Ramos (cell line): ENCODE results near the gene ZNF329.
"Not testable (repeated sequence)": the region's sequence is repeated elsewhere in the genome, so short reads cannot be mapped to it uniquely, and the experiment has no call there.

Source experiments
- in situ Hi-C: fragments of 300-500 bp; cut with MboI; formaldehyde crosslinking; loops from one replicate; pipeline ENCODE4 v1.14.3; 2022; ENCODE audit warnings: low sequenced_read_pairs; ENCODE audit not compliant: unreplicated experiment

ZNF329 gene

GRCh38 chr19:58150328-58150921, at the start of gene ZNF329:
TSS of gene ZNF329 (minus strand) at chr19:58150789. CDS start at chr19:58129503, 21,286 bp downstream.
- in situ Hi-C loops = no loop called here

GRCh38 chr19:58196901-58197616, 46.5 kb upstream of the ZNF329 start:
- in situ Hi-C loops = no loop called here

DNA sequence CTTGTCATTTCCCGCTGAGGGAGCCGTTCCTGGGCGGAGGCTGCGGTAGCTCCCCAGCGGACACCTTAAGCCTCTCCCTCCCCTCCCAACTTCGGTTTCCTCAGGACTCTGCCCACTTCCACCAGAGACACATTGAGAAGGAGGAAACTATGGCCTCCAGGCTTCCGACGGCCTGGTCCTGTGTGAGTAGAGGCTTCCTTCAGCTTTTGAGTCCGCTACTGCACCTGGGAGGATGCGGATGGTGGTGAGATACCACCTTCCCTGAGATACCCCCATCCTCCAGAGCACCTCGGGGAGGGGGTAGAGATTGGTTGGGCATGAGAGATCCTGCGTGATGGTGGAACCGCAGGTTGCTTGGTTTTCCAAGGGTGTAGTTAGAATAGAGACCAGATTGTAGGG, 33.2 kb upstream of the ZNF329 start:
- in situ Hi-C loops = no loop called here

GRCh38 chr19:58182989-58183816, 32.6 kb upstream of the ZNF329 start, which contains the start of gene ZNF274:
TSS of gene ZNF274 (plus strand) at chr19:58183061. CDS start at chr19:58183966, 905 bp downstream.
- in situ Hi-C loops = no loop called here

DNA sequence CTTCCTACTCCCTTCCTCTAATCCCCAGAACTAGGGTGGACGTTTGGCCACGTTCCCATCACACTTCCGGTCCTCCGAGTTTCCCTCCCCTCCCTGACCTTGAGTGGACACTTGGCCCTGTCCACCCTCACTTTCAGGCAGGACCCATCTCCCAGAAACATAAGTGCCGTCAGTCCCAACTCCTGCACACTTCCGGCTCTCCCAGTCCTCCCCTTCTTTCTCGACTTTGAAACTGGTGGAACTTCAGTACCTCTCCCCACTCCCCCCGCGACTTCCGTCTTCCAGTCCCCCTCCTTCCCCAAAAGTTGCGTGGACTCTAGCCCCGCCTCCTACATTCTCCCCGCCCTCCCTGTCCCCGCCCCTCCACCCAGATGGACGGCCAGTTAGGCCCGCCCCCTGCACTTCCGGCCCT, 32.0 kb upstream of the ZNF329 start:
- in situ Hi-C loops = no loop called here

- in situ Hi-C loops = no loop called here
Observed at GRCh38 chr19:58181902-58182576, 31.4 kb upstream of the ZNF329 start.

- in situ Hi-C loops = no loop called here
Observed at GRCh38 chr19:58170860-58171259, 20.3 kb upstream of the ZNF329 start.

GRCh38 chr19:58166708-58167280, 16.2 kb upstream of the ZNF329 start:
- in situ Hi-C loops = no loop called here

GRCh38 chr19:58166268-58166667, 15.7 kb upstream of the ZNF329 start:
- in situ Hi-C loops = no loop called here

GRCh38 chr19:58157045-58157728, 6.6 kb upstream of the ZNF329 start:
- in situ Hi-C loops = no loop called here

DNA sequence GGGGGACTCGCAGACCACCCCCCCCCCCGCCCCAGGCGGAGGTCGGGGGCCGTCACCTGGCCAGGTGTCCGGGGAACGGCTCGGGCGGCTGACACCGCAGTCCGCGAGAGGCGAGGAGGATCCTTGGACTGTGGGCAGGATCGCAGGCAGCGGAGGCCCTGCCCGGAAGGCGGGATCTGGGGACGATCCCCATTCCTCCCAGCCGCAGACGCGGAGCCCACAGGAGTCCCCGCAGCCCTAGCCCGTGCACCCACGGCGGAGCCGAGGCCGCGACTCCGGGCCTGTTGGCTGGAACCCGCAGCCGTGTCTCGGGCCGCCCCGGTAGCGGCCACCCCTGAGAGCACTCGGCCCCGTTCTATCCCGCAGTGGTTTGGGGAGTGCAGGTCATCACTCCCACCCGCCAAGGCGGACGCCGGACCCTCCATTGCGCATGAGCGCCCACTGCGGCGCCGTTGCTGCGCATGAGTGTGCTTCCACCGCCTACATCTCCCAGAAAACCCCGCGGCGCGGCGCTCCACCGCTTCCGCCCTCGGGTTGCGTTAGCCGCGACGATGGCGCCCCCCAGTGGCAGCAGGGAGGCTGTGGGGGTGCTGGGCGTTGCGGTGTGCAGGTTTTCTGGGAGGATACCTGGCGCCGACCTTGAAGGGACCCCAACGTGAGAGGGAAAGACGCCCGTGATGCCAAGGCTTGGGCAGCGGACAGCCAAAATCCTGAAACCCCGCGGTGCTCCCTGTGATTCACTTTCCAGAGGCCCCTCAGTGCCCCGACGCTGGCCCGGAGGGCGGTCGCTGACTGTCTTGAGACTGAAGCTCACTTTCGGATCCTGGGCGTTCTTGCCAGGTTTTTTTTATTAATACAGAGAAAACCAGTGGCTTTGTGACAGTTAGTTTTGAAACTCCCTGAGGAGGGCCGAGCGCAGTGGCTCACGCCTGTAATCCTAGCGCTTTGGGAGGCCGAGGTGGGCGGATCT, 4.4 kb upstream of the ZNF329 start:
- in situ Hi-C loops = no loop called here

DNA sequence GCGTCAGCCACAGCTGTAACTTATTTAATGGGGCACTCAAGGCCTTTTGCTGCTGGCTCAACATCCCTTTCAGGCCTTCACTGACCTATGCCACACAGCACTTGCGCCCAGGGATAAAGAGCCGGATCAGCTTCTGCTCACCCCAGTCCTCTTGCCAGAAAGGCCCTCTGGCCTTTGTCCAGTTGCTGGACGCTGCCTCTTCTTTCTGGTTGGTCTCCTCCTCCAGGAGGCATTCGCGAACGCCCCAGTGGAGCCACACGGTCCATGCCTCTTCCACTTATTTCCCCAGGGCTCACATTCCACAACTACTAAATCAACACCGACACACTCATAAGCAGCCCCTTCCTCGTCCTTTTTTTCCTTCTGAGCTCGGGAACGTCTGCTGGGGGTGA, 3.7 kb upstream of the ZNF329 start:
- in situ Hi-C loops = no loop called here

GRCh38 chr19:58153386-58153785, 2.8 kb upstream of the ZNF329 start:
- in situ Hi-C loops = no loop called here

DNA sequence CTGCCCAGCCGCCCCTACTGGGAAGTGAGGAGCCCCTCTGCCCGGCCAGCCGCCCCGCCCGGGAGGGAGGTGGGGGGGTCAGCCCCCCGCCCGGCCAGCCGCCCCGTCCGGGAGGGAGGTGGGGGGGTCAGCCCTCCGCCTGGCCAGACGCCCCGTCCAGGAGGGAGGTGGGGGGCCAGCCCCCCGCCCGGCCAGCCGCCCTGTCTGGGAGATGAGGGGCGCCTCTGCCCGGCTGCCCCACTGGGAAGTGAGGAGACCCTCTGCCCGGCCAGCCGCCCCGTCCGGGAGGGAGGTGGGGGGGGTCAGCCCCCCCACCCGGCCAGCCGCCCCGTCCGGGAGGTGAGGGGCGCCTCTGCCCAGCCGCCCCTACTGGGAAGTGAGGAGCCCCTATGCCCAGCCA, 3.1 kb downstream of the ZNF329 start:
- in situ Hi-C loops = not testable (repeated sequence)

- in situ Hi-C loops = no loop called here
Observed at GRCh38 chr19:58145849-58146248, 4.7 kb downstream of the ZNF329 start.

DNA sequence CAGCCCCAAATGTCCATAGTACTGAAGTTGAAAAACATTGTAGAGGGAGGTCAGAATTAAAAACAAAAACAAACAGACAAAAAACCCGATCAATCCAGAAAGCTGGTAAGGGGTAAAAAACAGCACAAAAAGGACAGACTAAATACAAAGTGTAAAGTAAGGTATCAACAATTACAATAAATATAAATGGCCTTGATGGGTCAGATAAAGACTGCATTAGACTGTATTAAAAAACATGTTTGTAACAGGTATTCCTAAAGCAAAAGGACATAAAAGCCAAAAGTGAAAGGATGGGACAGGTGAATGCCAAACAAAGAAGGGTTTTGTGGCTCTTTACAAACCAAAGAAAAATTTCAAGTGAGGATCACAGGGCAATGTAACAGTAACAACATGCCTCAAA, 16.3 kb downstream of the ZNF329 start:
- in situ Hi-C loops = no loop called here

GRCh38 chr19:58129284-58129683, 21.3 kb downstream of the ZNF329 start:
- in situ Hi-C loops = no loop called here

DNA sequence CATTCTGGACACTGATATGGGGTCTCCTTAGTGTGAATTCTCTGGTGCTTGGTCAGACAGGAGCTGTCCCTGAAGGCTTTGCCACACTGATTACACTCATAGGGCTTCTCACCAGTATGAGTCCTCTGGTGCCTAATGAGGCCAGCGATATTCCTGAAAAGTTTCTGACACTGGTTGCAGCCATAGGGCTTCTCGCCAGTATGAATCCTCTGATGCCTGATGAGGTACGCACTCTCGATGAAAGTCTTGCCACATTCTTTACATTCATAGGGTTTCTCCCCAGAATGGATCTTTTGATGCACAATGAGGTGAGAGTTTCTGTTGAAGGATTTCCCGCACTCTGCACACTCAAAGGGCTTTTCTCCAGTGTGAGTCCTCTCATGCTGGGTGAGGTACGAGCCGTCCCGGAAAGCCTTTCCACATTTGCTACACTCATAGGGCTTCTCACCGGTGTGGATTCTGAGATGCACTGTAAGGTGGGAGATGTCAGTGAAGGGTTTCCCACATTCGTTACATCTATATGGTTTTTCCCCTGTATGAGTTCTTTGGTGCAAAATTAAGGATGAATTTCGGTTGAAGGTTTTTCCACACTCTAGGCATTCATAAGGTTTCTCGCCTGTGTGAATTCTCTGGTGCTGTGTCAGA, 22.4 kb downstream of the ZNF329 start:
- in situ Hi-C loops = no loop called here
